Stimulated activated CD8-positive, alpha-beta memory T cell treated with anti-CD3 and anti-CD28 coated beads, Interleukin-15, amount 100 ng/mL, for 4 hours (primary cell): ENCODE data around the gene RXFP4.
"Not testable (repeated sequence)": the region's sequence is repeated elsewhere in the genome, so short reads cannot be mapped to it uniquely, and the experiment has no call there.

Experiments
- DNase-seq, 2 donors: peaks; one replicate each; pipeline ENCODE4 v3.0.0-alpha.2; 2020; ENCODE audit warnings: low read depth in 2 of 2

Gene RXFP4

DNA sequence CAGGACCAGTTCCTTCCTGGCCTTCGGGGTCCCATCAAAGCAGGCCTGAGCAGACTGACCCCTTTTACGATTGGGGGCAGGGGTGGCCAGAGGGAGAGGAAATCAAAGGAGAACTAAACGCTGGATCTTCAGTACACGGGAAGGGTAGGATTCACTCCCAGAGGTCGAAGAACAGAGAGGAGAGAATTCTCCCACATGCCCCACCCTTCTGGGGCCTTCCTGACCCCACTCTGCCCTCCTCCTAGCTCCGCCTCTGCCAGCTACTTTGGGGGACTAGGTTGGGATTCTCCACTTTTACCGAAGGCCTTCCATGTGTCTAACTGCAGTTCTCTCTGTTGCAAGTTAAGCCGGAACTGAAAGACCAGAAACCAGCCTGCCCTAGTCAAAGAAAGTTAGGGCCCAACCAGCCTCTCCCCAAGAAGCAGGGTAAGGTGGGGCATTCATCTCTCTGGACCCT lies 37.6 kb downstream of the RXFP4 start:
- DNase-seq = no peak

GRCh38 chr1:155979597-155980343 lies 38.3 kb downstream of the RXFP4 start:
- no peak for DNase-seq

DNA sequence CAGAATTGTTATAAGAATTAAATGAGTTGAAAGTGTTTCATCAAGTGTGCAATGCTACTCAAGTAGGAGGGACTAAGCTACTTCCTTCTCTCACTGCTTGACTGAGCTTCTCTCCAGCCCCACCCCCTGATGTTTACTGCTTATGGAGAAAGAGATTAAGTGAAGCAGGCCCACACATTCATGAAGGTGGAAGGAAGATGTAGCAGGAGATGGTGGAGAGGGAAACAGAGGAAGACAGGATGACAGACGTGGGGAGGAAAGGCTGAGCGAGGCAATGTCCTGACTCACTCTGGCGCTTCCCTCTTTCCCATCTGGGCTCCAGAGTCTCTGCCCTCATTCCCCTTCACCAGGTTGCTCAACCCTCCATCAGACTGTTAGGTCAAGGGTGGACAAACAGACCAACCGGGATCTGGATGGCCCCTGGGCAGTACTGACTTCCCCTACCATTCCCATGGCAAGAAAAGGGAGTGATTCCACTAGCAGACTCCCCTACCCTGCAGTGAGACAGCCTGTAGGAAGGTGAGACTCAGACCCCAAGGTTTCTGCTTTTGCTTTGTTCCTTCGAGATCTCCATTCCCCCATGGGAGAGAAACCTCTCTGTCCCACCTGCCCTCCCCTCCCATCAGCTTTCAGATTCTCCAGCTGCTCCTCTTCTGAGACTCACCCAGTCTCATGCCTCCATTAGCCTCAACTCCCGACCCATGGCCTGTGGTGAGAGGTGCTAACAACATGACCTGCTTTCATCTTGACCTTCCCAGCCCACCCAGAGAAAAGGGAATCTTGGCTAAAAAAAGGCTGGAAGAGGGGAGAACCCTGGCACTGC lies 40.0 kb downstream of the RXFP4 start:
- no peak for DNase-seq

- no peak for DNase-seq
Observed at GRCh38 chr1:155982106-155982505, 40.7 kb downstream of the RXFP4 start.

GRCh38 chr1:155983191-155984024 lies 42.0 kb downstream of the RXFP4 start:
- DNase-seq = no peak

DNA sequence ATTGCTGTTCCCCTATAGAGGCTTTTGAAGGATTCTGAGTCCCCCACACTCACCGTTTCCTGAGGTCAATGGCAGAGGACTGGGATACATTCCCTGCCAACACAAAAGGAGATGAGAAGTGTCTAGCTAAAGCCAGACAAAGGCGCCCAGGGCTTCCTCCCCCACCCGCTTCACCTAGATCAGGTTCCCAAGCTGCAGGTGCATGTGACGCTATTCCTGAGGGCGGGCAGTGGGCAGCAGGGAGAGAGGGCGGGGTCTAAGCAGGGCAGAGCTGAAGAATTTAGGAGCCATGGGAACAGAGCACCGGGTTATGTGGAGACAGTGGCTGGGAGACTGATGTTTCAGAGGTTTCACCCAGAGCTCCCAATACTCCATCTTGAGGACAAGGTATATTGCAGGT lies 42.9 kb downstream of the RXFP4 start:
- DNase-seq = no peak

- not testable (repeated sequence) for DNase-seq
Observed at GRCh38 chr1:155984903-155985645, 43.6 kb downstream of the RXFP4 start.

DNA sequence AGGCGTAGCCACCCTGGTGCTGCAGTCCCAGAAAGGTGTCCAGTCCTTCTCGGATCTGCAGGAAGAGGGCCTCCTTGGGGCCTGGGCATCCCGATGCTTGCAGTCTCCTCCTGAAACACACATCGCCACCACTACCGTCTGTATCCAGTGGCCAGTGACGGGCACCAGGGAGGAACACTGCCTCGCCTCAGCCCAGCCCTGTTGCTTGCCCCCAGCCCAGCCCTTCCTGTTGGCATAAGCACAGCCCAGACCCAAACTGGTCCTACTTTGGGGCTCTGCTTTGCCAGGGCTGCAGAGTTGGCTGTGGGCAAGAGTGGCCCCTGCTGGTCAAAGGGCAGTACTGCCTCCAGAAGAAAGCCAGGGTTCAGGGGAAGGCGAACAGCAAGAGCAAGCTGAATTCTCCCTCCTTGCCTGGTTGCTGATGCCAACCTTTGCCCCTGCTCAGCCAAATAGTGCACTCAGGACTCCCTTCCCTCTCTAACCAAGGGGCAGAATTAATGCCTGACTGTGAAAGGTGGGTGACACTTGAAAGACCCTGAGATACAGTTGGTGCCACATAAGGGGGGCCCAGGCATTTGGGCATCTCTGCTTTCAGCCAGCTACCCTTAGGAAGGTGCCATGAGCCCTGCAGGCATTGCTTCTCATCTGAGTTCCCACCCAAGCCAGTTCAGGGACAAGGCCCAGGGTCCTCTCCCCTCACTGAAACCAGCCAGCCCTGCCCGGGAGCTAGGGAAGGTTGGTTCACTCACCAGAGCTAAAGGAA lies 48.0 kb downstream of the RXFP4 start:
- DNase-seq = peak; percentile 51 to 60

DNA sequence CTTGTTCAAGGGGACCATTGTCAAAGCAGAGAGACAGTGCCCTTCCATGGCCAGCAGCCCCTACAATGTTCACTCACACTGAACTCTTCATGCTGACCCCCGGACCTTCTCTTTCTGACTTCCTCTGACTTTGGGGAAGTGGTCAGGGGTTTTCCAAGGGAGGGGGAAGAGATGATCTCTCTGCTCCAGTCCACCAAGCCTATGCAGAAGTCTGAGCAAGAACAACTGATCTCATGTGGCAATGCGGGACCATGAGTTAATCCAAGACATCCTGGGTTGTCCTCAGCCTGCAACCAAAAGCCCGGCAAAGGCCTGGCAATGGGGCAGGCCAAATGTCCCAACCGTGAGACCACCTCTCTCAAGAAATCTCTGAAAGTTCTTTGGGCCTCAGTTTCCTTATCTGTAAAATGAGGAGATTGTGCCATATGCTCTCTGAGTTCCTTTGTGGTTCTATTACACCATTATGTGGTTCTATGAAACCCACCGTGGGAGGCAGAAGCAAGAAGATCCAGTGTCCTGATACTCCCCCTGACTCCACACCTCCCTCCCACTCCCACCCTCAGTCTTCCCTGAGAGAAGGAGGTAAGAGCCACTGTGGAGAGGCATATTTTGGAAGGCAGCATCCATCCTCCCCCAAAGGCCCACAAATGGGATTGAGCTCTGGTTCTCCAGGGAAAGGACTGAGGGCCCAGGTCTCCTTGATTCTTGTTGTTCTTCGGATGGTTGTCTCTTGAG lies 48.7 kb downstream of the RXFP4 start:
- DNase-seq = no peak
